Heart left ventricle (tissue), 16 donors: ENCODE measurements around the gene NLRP3. TPM values are rescaled to one million over a fixed set of nuclear protein-coding genes. Genes with fewer than 3 reads are reported as not detected.

Source experiments
- ATAC-seq, 4 donors: fragments of 200-7000 bp; cut with Tn5 transposase; one replicate each; pipeline ENCODE4 v1.9.1; 2020 to 2022; ENCODE audit warnings: moderate library complexity in 4 of 4, mild to moderate bottlenecking in 3 of 4, moderate number of reproducible peaks in 1 of 4
- DNase-seq, 5 donors: peaks; one replicate each; pipeline ENCODE4 v3.0.0-alpha.2; 2020
- H3K27ac ChIP-seq, 12 donors: fragments of 200-600 bp; sonication (generic) in 4 of 12; one replicate each; pipeline versions ENCODE4 v1.5.0 to v1.8.0; 2016 to 2022; ENCODE audit warnings: mild to moderate bottlenecking in 2 of 12
- H3K27me3 ChIP-seq, 9 donors: fragments of 200-600 bp; sonication (generic) in 2 of 9; one replicate each; pipeline versions ENCODE4 v1.5.1 to v1.8.0; 2016 to 2022; ENCODE audit warnings: mild to moderate bottlenecking in 3 of 9
- H3K36me3 ChIP-seq, 9 donors: fragments of 200-600 bp; sonication (generic) in 2 of 9; one replicate each; pipeline versions ENCODE4 v1.5.0 to v1.8.0; 2018 to 2022; ENCODE audit warnings: mild to moderate bottlenecking in 2 of 9
- H3K4me1 ChIP-seq, 12 donors: fragments of 200-600 bp; sonication (generic) in 4 of 12; one replicate each; pipeline versions ENCODE4 v1.5.0 to v1.8.0; 2016 to 2022; ENCODE audit warnings: mild to moderate bottlenecking in 3 of 12
- H3K4me3 ChIP-seq, 12 donors: fragments of 200-600 bp; sonication (generic) in 4 of 12; one replicate each; pipeline versions ENCODE4 v1.5.0 to v1.8.0; 2017 to 2022; ENCODE audit warnings: mild to moderate bottlenecking in 9 of 12, moderate library complexity in 4 of 12
- H3K9me3 ChIP-seq, 12 donors: fragments of 200-600 bp; sonication (generic) in 4 of 12; one replicate each; pipeline versions ENCODE4 v1.5.0 to v1.8.0; 2016 to 2022; ENCODE audit warnings: mild to moderate bottlenecking in 1 of 12
- CTCF ChIP-seq, 12 donors: fragments of 200-600 bp; sonication (generic) in 4 of 12; IDR thresholded peaks; one replicate each; pipeline versions ENCODE4 v1.5.0 to v1.8.0; 2018 to 2022; ENCODE audit warnings: antibody characterized with exemption in 12 of 12, mild to moderate bottlenecking in 5 of 12
- POLR2A ChIP-seq, 2 donors: fragments of 450-650 bp; IDR thresholded peaks; one replicate each; pipeline ENCODE4 v1.6.1; 2017; ENCODE audit warnings: antibody characterized with exemption in 2 of 2, mild to moderate bottlenecking in 2 of 2, moderate library complexity in 2 of 2
- WGBS, 4 donors: extraction: QIAGEN DNeasy Blood & Tissue Kit in 2 of 4; methylation state at CpG; one replicate each; pipeline versions ENCODE4 v1.1.5 to v1.1.7; 2013 to 2018; 5-methylcytosine and 5-hydroxymethylcytosine counted together
- intact Hi-C, 10 donors: fragments of 100-400 bp; cut with DNase I; formaldehyde crosslinking; loops; one replicate each; pipeline versions ENCODE4 v1.11.1 to v1.14.2; 2022
- polyA plus RNA-seq, 2 donors: library from polyadenylated mRNA; stranded (reverse); fragments of 200-250 nt; gene quantifications; one replicate each; pipeline ENCODE4 v1.2.3, GENCODE V29; 2013
- total RNA-seq, 9 donors: library from RNA; depleted of rRNA in 2 of 9; stranded (reverse); fragments of >200 nt in 2 of 9; fragmentation: NEBNext Ultra II Directional in 3 of 9; extraction: Animal tissue kit (Norgen Biotek cat#: 25700) in 3 of 9; gene quantifications; one replicate each; pipeline versions ENCODE4 v1.1.0 to v1.2.4, GENCODE V29; 2016 to 2023
- donor health status: ischemic (EF 13 %, LVEDD 7.1; RV severe dilation, severe dysfunction).
- donor health status: healthy with polysubstance abuse.
- donor health status: DM: no; HTN: yes; CAD: no.
- donor health status: DM: no; HTN: no; CAD: no.
- donor health status: ischemic (EF 25% LVEDD 6.9; RV normal size, moderate dysfunction).
- donor health status: ischemic (EF 25% LVEDD 5.7; RV mildly dilated, moderate dysfunction).
- donor health status: healthy.
- donor health status: DM: yes; HTN: yes; CAD: no.
- donor health status: ischemic (EF 35%, LVEDD 5.7; RV mildly dilated, moderate dysfunction).
- donor health status: nonischemic (EF 11% LVEDD 7.7; RV severe dilation, severe dysfunction).
- donor health status: DM: yes; HTN: yes; CAD: no.
- donor health status: PGD.
- donor health status: ischemic (EF 29% LVEDD 5.4; RV normal size, mild dysfunction).
- donor health status: nonischemic (EF 23%, LVEDD 6.1; RV moderate dilation, normal function).

The NLRP3 gene
- total and polyA plus RNA-seq, 11 donors = 0.19 to 8.3 (median 0.60) TPM

- WGBS, 4 donors = 60 to 74% (median 67%) methylated on average over 4 of the region's 4 CpGs
- no peak for DNase-seq
- intact Hi-C loops = no loop called here
- no peaks in the 10 kb centered on the region for H3K36me3 ChIP-seq
- no peak for ATAC-seq
- TF ChIP-seq CTCF (IDR thresholded peaks at IDR 0.05) (no peak), POLR2A (IDR thresholded peaks at IDR 0.05) (no peak)
- peaks cover 0 to 24% (median 5%) of the 10 kb centered on the region in 9 donors for H3K27me3 ChIP-seq
- H3K27ac ChIP-seq = no peak overlapping the region
- no peaks in the 10 kb centered on the region for H3K9me3 ChIP-seq
- H3K4me1 ChIP-seq = peaks cover 0 to 15% (median 0%) of the 10 kb centered on the region in 12 donors
- H3K4me3 ChIP-seq = no peak overlapping the region
These were observed 40.0 kb downstream of the NLRP3 start for GRCh38 chr1:247456021-247456420.

- intact Hi-C loops = no loop called here
- WGBS, 4 donors = 60 to 67% (median 63%) methylated on average over 16 of the region's 16 CpGs
- peak in 2 of 4 donors; percentile 42 to 56 for ATAC-seq
- Histone ChIP-seq H3K4me3 (no peak overlapping the region), H3K36me3 (no peaks in the 10 kb centered on the region), H3K4me1 (peaks cover 0 to 15% (median 0%) of the 10 kb centered on the region in 12 donors), H3K9me3 (peaks cover 0 to under 1% (median 0%) of the 10 kb centered on the region in 12 donors), H3K27ac (no peak overlapping the region), H3K27me3 (peaks cover 0 to 14% (median 5%) of the 10 kb centered on the region in 9 donors)
- no peak for DNase-seq
- TF ChIP-seq POLR2A (IDR thresholded peaks at IDR 0.05) (no peak), CTCF (IDR thresholded peaks at IDR 0.05) (no peak)
These were observed 41.1 kb downstream of the NLRP3 start for GRCh38 chr1:247456914-247457639.

GRCh38 chr1:247459507-247459906 lies 43.5 kb downstream of the NLRP3 start:
- Histone ChIP-seq H3K4me1 (peaks cover 0 to 15% (median 0%) of the 10 kb centered on the region in 12 donors), H3K27ac (no peak overlapping the region), H3K27me3 (peaks cover 0 to 7% (median 0%) of the 10 kb centered on the region in 9 donors), H3K36me3 (no peaks in the 10 kb centered on the region), H3K9me3 (peaks cover 0 to 14% (median 2%) of the 10 kb centered on the region in 12 donors), H3K4me3 (no peak overlapping the region)
- ATAC-seq = peak in 1 of 4 donors; percentile 49
- WGBS, 4 donors = 63 to 81% (median 71%) methylated on average over 7 of the region's 7 CpGs
- no peak for DNase-seq
- TF ChIP-seq POLR2A (IDR thresholded peaks at IDR 0.05) = no peak
- TF ChIP-seq CTCF (IDR thresholded peaks at IDR 0.05) = no peak
- intact Hi-C loops = no loop called here

GRCh38 chr1:247465796-247466195 lies 49.8 kb downstream of the NLRP3 start:
- Histone ChIP-seq H3K9me3 (peaks cover 0 to 14% (median 2%) of the 10 kb centered on the region in 12 donors), H3K4me1 (no peaks in the 10 kb centered on the region), H3K36me3 (no peaks in the 10 kb centered on the region), H3K4me3 (no peak overlapping the region), H3K27ac (no peak overlapping the region), H3K27me3 (no peaks in the 10 kb centered on the region)
- intact Hi-C loops = no loop called here
- no peak for TF ChIP-seq CTCF (IDR thresholded peaks at IDR 0.05)
- TF ChIP-seq POLR2A (IDR thresholded peaks at IDR 0.05) = no peak
- DNase-seq = no peak
- no peak for ATAC-seq
- 62 to 70% (median 64%) methylated on average over 5 to 6 of the region's 6 CpGs for WGBS, 4 donors
